ENCODE data around the gene ATP11A.

ATP11A gene

GRCh38 chr13:112657850-112658445, 31.9 kb upstream of the ATP11A start:
- Histone ChIP-seq H3K9ac (ENCODE audit: low read depth, low read length) (no peak overlapping the region), H3K4me3 (ENCODE audit: low read depth in 1 of 2, low read length in 2 of 2) (no peak overlapping the region), H3K36me3 (ENCODE audit: insufficient read depth, low read length) (no peaks in the 10 kb centered on the region), H4K20me1 (ENCODE audit: insufficient read depth, low read length) (no peaks in the 10 kb centered on the region), H3K79me2 (ENCODE audit: insufficient read depth, low read length) (no peaks in the 10 kb centered on the region), H3K4me2 (ENCODE audit: insufficient read depth, low read length) (no peak overlapping the region), H3K27me3 (ENCODE audit: insufficient read depth, low read length, poor library complexity) (no peaks in the 10 kb centered on the region), H2AFZ (ENCODE audit: low read depth, low read length) (no peak overlapping the region), H3K9me3 (ENCODE audit: insufficient read depth, low read length, severe bottlenecking) (no peaks in the 10 kb centered on the region), H3K4me1 (ENCODE audit: insufficient read depth, low read length) (no peaks in the 10 kb centered on the region), H3K27ac (ENCODE audit: low read length) (no peak overlapping the region)
- ATAC-seq (ENCODE audit: insufficient read depth, low read depth), result no peak
- no peak for DNase-seq
- TF ChIP-seq CTCF (IDR thresholded peaks at IDR 0.05; ENCODE audit: borderline replicate concordance, extremely low read depth, low read length, poor library complexity, severe bottlenecking) (no peak), EZH2 (IDR thresholded peaks at IDR 0.05; ENCODE audit: borderline replicate concordance, low read depth, low read length, severe bottlenecking) (no peak)

- no peaks in the 10 kb centered on the region for H3K79me2 ChIP-seq (ENCODE audit: insufficient read depth, low read length)
- H3K4me1 ChIP-seq (ENCODE audit: insufficient read depth, low read length), result no peaks in the 10 kb centered on the region
- H3K27ac ChIP-seq (ENCODE audit: low read length), result no peak overlapping the region
- TF ChIP-seq CTCF (IDR thresholded peaks at IDR 0.05; ENCODE audit: borderline replicate concordance, extremely low read depth, low read length, poor library complexity, severe bottlenecking), result no peak
- no peak for TF ChIP-seq EZH2 (IDR thresholded peaks at IDR 0.05; ENCODE audit: borderline replicate concordance, low read depth, low read length, severe bottlenecking)
- DNase-seq (no peak), ATAC-seq (ENCODE audit: insufficient read depth, low read depth) (no peak)
- H3K36me3 ChIP-seq (ENCODE audit: insufficient read depth, low read length), result no peaks in the 10 kb centered on the region
- H3K9ac ChIP-seq (ENCODE audit: low read depth, low read length), result no peak overlapping the region
- no peaks in the 10 kb centered on the region for H3K9me3 ChIP-seq (ENCODE audit: insufficient read depth, low read length, severe bottlenecking)
- no peak overlapping the region for H3K4me2 ChIP-seq (ENCODE audit: insufficient read depth, low read length)
- H3K27me3 ChIP-seq (ENCODE audit: insufficient read depth, low read length, poor library complexity), result no peaks in the 10 kb centered on the region
- H4K20me1 ChIP-seq (ENCODE audit: insufficient read depth, low read length), result no peaks in the 10 kb centered on the region
- H3K4me3 ChIP-seq (ENCODE audit: low read depth in 1 of 2, low read length in 2 of 2), result no peak overlapping the region
- H2AFZ ChIP-seq (ENCODE audit: low read depth, low read length), result no peak overlapping the region
Measured at GRCh38 chr13:112658808-112659207, 31.0 kb upstream of the ATP11A start.

- H2AFZ ChIP-seq (ENCODE audit: low read depth, low read length), result no peak overlapping the region
- H3K4me2 ChIP-seq (ENCODE audit: insufficient read depth, low read length), result no peak overlapping the region
- ATAC-seq (ENCODE audit: insufficient read depth, low read depth), result no peak
- DNase-seq, result no peak
- no peaks in the 10 kb centered on the region for H3K9me3 ChIP-seq (ENCODE audit: insufficient read depth, low read length, severe bottlenecking)
- no peak overlapping the region for H3K9ac ChIP-seq (ENCODE audit: low read depth, low read length)
- H3K4me1 ChIP-seq (ENCODE audit: insufficient read depth, low read length), result no peaks in the 10 kb centered on the region
- H4K20me1 ChIP-seq (ENCODE audit: insufficient read depth, low read length), result no peaks in the 10 kb centered on the region
- no peaks in the 10 kb centered on the region for H3K27me3 ChIP-seq (ENCODE audit: insufficient read depth, low read length, poor library complexity)
- no peak overlapping the region for H3K4me3 ChIP-seq (ENCODE audit: low read depth in 1 of 2, low read length in 2 of 2)
- TF ChIP-seq CTCF (IDR thresholded peaks at IDR 0.05; ENCODE audit: borderline replicate concordance, extremely low read depth, low read length, poor library complexity, severe bottlenecking) (no peak), EZH2 (IDR thresholded peaks at IDR 0.05; ENCODE audit: borderline replicate concordance, low read depth, low read length, severe bottlenecking) (no peak)
- no peaks in the 10 kb centered on the region for H3K79me2 ChIP-seq (ENCODE audit: insufficient read depth, low read length)
- H3K27ac ChIP-seq (ENCODE audit: low read length), result no peak overlapping the region
- no peaks in the 10 kb centered on the region for H3K36me3 ChIP-seq (ENCODE audit: insufficient read depth, low read length)
Measured at GRCh38 chr13:112661291-112661690, 28.5 kb upstream of the ATP11A start.

Measured in DND-41 (cell line).